K562 (cell line): ENCODE data around the gene REM2. TPM values are rescaled to one million over a fixed set of nuclear protein-coding genes. Genes with fewer than 3 reads are reported as not detected.

Experiments used
- ATF4 ChIP-seq: fragments of 450-650 bp; formaldehyde crosslinking; IDR thresholded peaks from 2 replicates; pipeline ENCODE4 v1.4.0; 2022; ENCODE audit warnings: mild to moderate bottlenecking, moderate library complexity
- BACH1 ChIP-seq: fragments of 200-800 bp; sonication (Bioruptor generic); IDR thresholded peaks from 2 replicates; pipeline ENCODE4 v1.6.1; 2016; ENCODE audit warnings: missing genetic modification characterization, missing compliant biosample characterization
- ELF4 ChIP-seq: fragments of 450-650 bp; formaldehyde crosslinking; IDR thresholded peaks from 2 replicates; pipeline ENCODE4 v1.4.0; 2022; ENCODE audit warnings: missing genetic modification characterization
- ERF ChIP-seq: fragments of 450-650 bp; formaldehyde crosslinking; IDR thresholded peaks from 2 replicates; pipeline ENCODE4 v1.4.0; 2020; ENCODE audit warnings: mild to moderate bottlenecking, mixed read lengths
- FIP1L1 ChIP-seq: fragments of 200-400 bp; formaldehyde crosslinking; IDR thresholded peaks from 2 replicates; pipeline ENCODE4 v1.6.1; 2018; ENCODE audit warnings: mild to moderate bottlenecking, low read depth, low read length; ENCODE audit not compliant: poor library complexity, severe bottlenecking
- GMEB1 ChIP-seq: fragments of 250-450 bp; sonication (Bioruptor Pico); IDR thresholded peaks from 2 replicates; pipeline ENCODE4 v1.4.0; 2020; ENCODE audit warnings: mild to moderate bottlenecking
- GTF2A2 ChIP-seq: IDR thresholded peaks from 2 replicates; pipeline ENCODE4 v1.6.1; 2016; ENCODE audit warnings: mild to moderate bottlenecking, missing genetic modification characterization, missing compliant biosample characterization
- KLF6 ChIP-seq: fragments of 250-450 bp; sonication (Bioruptor Pico); IDR thresholded peaks from 2 replicates; pipeline ENCODE4 v1.4.0; 2020; ENCODE audit warnings: mild to moderate bottlenecking, moderate library complexity, borderline replicate concordance
- MECOM ChIP-seq: fragments of 250-450 bp; sonication (Bioruptor Pico); IDR thresholded peaks from 2 replicates; pipeline ENCODE4 v1.8.0; 2022; ENCODE audit warnings: inconsistent platforms
- NFATC3 ChIP-seq: fragments of 450-650 bp; IDR thresholded peaks from 2 replicates; pipeline ENCODE4 v1.6.1; 2017; ENCODE audit warnings: mild to moderate bottlenecking
- NRF1 ChIP-seq, 2 experiments: fragments of 450-650 bp; IDR thresholded peaks in 1 of 2; conservative IDR thresholded peaks in 1 of 2; 2 replicates each; pipeline ENCODE4 v1.6.1; 2014; ENCODE audit warnings: mild to moderate bottlenecking in 2 of 2
- POLR2B ChIP-seq: fragments of 450-650 bp; IDR thresholded peaks from 2 replicates; pipeline ENCODE4 v1.6.1; 2018; ENCODE audit warnings: low read depth; ENCODE audit not compliant: partially characterized antibody
- RCOR1 ChIP-seq, 2 experiments: IDR thresholded peaks; 2 replicates each; pipeline ENCODE4 v1.6.1; 2012; ENCODE audit warnings: low read depth in 2 of 2, low read length in 2 of 2, borderline replicate concordance in 1 of 2, improper control_type of control experiment in 1 of 2
- RNF219 ChIP-seq: fragments of 250-450 bp; sonication (Bioruptor Pico); IDR thresholded peaks from 2 replicates; pipeline ENCODE4 v1.5.0; 2022; ENCODE audit warnings: mild to moderate bottlenecking
- SRSF1 ChIP-seq: fragments of 200-400 bp; formaldehyde crosslinking; IDR thresholded peaks from 2 replicates; pipeline ENCODE4 v1.6.1; 2017; ENCODE audit warnings: mild to moderate bottlenecking, low read depth, low read length, moderate library complexity
- TBP ChIP-seq: optimal IDR thresholded peaks from 2 replicates; pipeline ENCODE3; 2011; ENCODE audit warnings: low read depth, low read length, improper control_type of control experiment
- TEAD4 ChIP-seq, 2 experiments: sonication (generic) in 1 of 2; formaldehyde crosslinking in 1 of 2; IDR thresholded peaks; 2 replicates each; pipeline versions ENCODE4 v1.6.1 to v1.8.0; 2012 to 2022; ENCODE audit warnings: borderline replicate concordance in 1 of 2, inconsistent platforms in 1 of 2, low read length in 1 of 2, mild to moderate bottlenecking in 1 of 2, missing genetic modification reagents in 1 of 2
- THRAP3 ChIP-seq: fragments of 450-650 bp; IDR thresholded peaks from 2 replicates; pipeline ENCODE4 v1.6.1; 2016; ENCODE audit warnings: mild to moderate bottlenecking, inconsistent platforms, borderline replicate concordance
- ZBTB8A ChIP-seq: fragments of 450-650 bp; IDR thresholded peaks from 2 replicates; pipeline ENCODE4 v1.6.1; 2018; ENCODE audit warnings: mild to moderate bottlenecking, moderate library complexity; ENCODE audit not compliant: partially characterized antibody
- ZC3H8 ChIP-seq: fragments of 450-650 bp; IDR thresholded peaks from 2 replicates; pipeline ENCODE4 v1.6.1; 2017
- ZEB2 ChIP-seq: fragments of 450-650 bp; IDR thresholded peaks from 2 replicates; pipeline ENCODE4 v1.6.1; 2016
- ZNF436 ChIP-seq: fragments of 250-450, 450-650 bp; sonication (Bioruptor Pico); formaldehyde crosslinking; IDR thresholded peaks from 2 replicates; pipeline ENCODE4 v1.7.0; 2020; ENCODE audit warnings: mild to moderate bottlenecking
- ZNF644 ChIP-seq: fragments of 200-800 bp; sonication (Bioruptor generic); IDR thresholded peaks from 2 replicates; pipeline ENCODE4 v1.6.1; 2016; ENCODE audit warnings: low read depth, missing genetic modification characterization, missing compliant biosample characterization
- ZNF740 ChIP-seq, 3 experiments: fragments of 200-800 bp in 1 of 3; sonication (Bioruptor generic) in 1 of 3; sonication (generic) in 1 of 3; formaldehyde crosslinking in 1 of 3; IDR thresholded peaks; 2 replicates each; pipeline versions ENCODE4 v1.6.1 to v1.8.0; 2016 to 2022; ENCODE audit warnings: mild to moderate bottlenecking in 2 of 3, missing compliant biosample characterization in 2 of 3, missing genetic modification characterization in 2 of 3, missing genetic modification reagents in 1 of 3
- ZNF785 ChIP-seq: fragments of 250-450 bp; sonication (Bioruptor Pico); IDR thresholded peaks from 2 replicates; pipeline ENCODE4 v1.4.0; 2020; ENCODE audit warnings: mild to moderate bottlenecking
- polyA plus RNA-seq, 8 experiments: library from polyadenylated mRNA; depleted of rRNA in 4 of 8; stranded (reverse) in 5 of 8; unstranded in 3 of 8; fragments of >200 nt; fragmentation: Nextera tagmentation in 2 of 8; fragmentation: Illumina TruSeq in 1 of 8; extraction: Ambion mirVana in 2 of 8; extraction: Trizol in 1 of 8; gene quantifications; 2 replicates each; pipeline versions ENCODE4 v1.2.1 to v1.2.3, GENCODE V29; 2011 to 2014; ENCODE audit warnings: inconsistent platforms in 1 of 8, missing spikeins in 1 of 8
- total RNA-seq, 7 experiments: library from RNA; depleted of rRNA in 6 of 7; stranded (reverse); fragments of >200 nt in 6 of 7; fragmentation: Illumina TruSeq in 2 of 7; extraction: Trizol in 2 of 7; gene quantifications; 2 replicates each; pipeline versions ENCODE4 v1.2.1 to v1.2.3, GENCODE V29; 2011 to 2021; ENCODE audit warnings: low replicate concordance in 1 of 7

The REM2 gene
- total and polyA plus RNA-seq, 9 of the 15 experiments (the other 6 are each of a cell fraction or from before 2014, with no cell fraction given) = 0.18 to 1.0 (median 0.38) TPM

GRCh38 chr14:22897357-22897756 lies 14.3 kb downstream of the REM2 start (continued):
- TF ChIP-seq GMEB1 (CRISPR knock-in tag) (no peak), GTF2A2 (tag) (no peak), ZBTB8A (no peak), KLF6 (CRISPR knock-in tag) (no peak), ZNF785 (CRISPR knock-in tag) (no peak), TBP (peak; percentile 3), NRF1 (conservative IDR thresholded peaks at IDR 0.05 in 1 of 2, IDR thresholded peaks at IDR 0.05 in 1 of 2) (peak; percentile 70 to 75), TEAD4 (IDR thresholded peaks at IDR 0.05; ENCODE audit: low read length) (peak; percentile 94), TEAD4 (CRISPR knock-in tag; IDR thresholded peaks at IDR 0.05; ENCODE audit: borderline replicate concordance) (no peak), POLR2B (no peak), MECOM (CRISPR knock-in tag) (no peak), ATF4 (CRISPR knock-in tag) (no peak), ERF (CRISPR knock-in tag) (no peak), BACH1 (tag) (no peak), ZNF644 (tag) (no peak), ZNF436 (CRISPR knock-in tag) (no peak), RNF219 (CRISPR knock-in tag) (no peak), ELF4 (0 out of 2 replicates have a peak, but pooled peaks have one; percentile 39), FIP1L1 (no peak), RCOR1 (IDR thresholded peaks at IDR 0.05; ENCODE audit: borderline replicate concordance in 1 of 2, low read depth in 2 of 2, low read length in 2 of 2) (peak; percentile 47 to 63; a peak in 2 of 4 replicates), ZEB2 (peak; percentile 83), ZNF740 (CRISPR knock-in tag; IDR thresholded peaks at IDR 0.05) (no peak), ZNF740 (tag; IDR thresholded peaks at IDR 0.05) (no peak), THRAP3 (no peak), NFATC3 (no peak), ZC3H8 (no peak), SRSF1 (no peak)
